DMS153 (cell line): Measurements from ENCODE around the gene PPT2.
"Not testable (repeated sequence)": the region's sequence is repeated elsewhere in the genome, so short reads cannot be mapped to it uniquely, and the experiment has no call there.

ENCODE experiments used
- DNase-seq: peaks from one replicate; lab custom pipeline; 2025; lab: John Stamatoyannopoulos, UW

Gene PPT2

GRCh38 chr6:32176476-32177182, 22.7 kb downstream of the PPT2 start:
- no peak for DNase-seq

GRCh38 chr6:32177183-32177787, 23.3 kb downstream of the PPT2 start:
- peak; percentile 60 for DNase-seq

GRCh38 chr6:32177788-32178546, 24.0 kb downstream of the PPT2 start, which contains the start of gene RNF5:
RNF5 (plus strand) TSS chr6:32178405; CDS start chr6:32178512, 107 bp downstream.
- DNase-seq: peak; percentile 100

- DNase-seq: no peak
These were observed 24.9 kb downstream of the PPT2 start for GRCh38 chr6:32178547-32179440.

GRCh38 chr6:32179766-32180405, 25.9 kb downstream of the PPT2 start:
- no peak for DNase-seq

GRCh38 chr6:32181148-32181702, 27.3 kb downstream of the PPT2 start:
- DNase-seq: no peak

GRCh38 chr6:32181915-32182529, 28.1 kb downstream of the PPT2 start:
- no peak for DNase-seq

- no peak for DNase-seq
These were observed 28.6 kb downstream of the PPT2 start for GRCh38 chr6:32182555-32182981.

GRCh38 chr6:32183030-32183429, 29.1 kb downstream of the PPT2 start:
- DNase-seq: no peak

GRCh38 chr6:32183483-32184083, 29.6 kb downstream of the PPT2 start:
- no peak for DNase-seq

GRCh38 chr6:32184084-32184640, 30.2 kb downstream of the PPT2 start, which contains the start of gene AGER:
AGER (minus strand) TSS chr6:32184253; CDS start chr6:32184222, 31 bp downstream.
- DNase-seq: no peak

- not testable (repeated sequence) for DNase-seq
These were observed 31.8 kb downstream of the PPT2 start for GRCh38 chr6:32185681-32186131.

GRCh38 chr6:32186151-32186840, 32.4 kb downstream of the PPT2 start:
- DNase-seq: not testable (repeated sequence)

- DNase-seq: no peak
These were observed 33.2 kb downstream of the PPT2 start for GRCh38 chr6:32187009-32187709.

GRCh38 chr6:32187725-32188380, 33.9 kb downstream of the PPT2 start:
- DNase-seq: not testable (repeated sequence)

GRCh38 chr6:32188381-32189068, 34.6 kb downstream of the PPT2 start:
- DNase-seq: no peak

- no peak for DNase-seq
These were observed 35.3 kb downstream of the PPT2 start for GRCh38 chr6:32189069-32189741.
